T-helper 2 cell (primary cell): ENCODE data around the gene TMEM30B.
"Not testable (repeated sequence)": the region's sequence is repeated elsewhere in the genome, so short reads cannot be mapped to it uniquely, and the experiment has no call there.

ENCODE experiments used
- DNase-seq, 5 experiments: peaks; one replicate each; pipeline versions ENCODE4 v3.0.0 to v3.0.0-alpha.2; 2012 to 2022

Gene TMEM30B

DNA sequence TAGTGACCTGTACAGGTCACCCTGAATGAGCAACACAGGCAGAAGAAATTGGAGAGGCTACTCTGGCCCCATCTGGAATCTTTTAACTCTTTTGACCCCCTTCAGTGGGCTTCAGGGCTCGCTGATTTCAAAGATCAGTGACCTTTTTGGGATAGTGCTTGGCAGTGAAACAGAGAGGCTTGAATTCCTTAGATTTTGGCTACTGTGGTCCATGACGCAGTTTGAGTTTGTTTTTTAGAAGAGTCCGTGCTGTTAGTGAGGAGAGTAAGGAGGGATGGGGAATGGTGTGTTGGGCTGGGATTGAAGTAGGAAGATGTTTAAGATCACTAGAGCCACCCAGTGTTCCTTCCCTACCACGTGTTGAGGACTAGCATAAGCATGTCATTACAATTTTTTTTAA is 16.5 kb downstream of the TMEM30B start:
- DNase-seq, result no peak

DNA sequence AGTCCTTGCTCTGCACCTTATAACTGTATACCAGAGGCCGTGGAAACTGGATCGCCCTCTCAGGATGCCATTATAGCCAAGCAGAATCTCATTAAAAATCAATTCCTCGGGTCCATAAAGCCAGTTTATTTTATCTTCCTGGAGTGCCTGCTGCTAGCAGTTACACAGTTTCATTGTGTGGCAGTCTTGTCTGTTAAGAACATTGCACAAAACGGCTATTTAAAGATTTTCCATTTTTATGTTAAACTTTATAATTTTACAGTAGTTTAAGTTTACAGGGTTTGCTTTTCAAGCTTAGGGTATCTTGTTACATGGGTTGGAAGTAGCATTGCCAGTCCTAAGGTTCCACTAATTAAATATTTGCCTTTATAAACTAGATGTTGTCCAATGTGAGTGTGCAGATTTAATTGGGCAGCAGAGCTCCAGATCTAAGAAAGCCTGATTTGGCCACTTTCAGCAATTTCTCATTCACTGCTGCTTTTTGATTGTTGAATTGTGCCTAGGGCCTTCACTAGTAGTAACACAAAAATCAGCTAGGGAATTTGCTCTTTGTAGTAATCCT is 17.0 kb downstream of the TMEM30B start:
- DNase-seq, result no peak

DNA sequence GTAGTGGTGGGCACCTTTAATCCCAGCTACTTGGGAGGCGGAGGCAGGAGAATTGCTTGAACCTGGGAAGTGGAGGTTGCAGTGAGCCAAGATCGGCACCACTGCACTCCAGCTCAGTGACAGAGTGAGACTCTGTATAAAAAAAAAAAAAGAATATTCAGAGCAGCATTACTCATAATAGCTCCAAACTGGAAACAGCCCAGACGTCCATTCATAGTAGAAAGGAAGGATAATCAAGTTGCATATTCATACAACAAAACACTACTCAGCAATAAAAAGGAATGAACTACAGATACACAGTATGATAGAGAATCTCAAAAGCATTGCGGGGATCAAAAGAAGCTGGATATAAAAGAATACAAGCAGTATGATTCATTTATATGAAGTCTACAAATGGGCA is 19.1 kb downstream of the TMEM30B start:
- DNase-seq, result no peak

DNA sequence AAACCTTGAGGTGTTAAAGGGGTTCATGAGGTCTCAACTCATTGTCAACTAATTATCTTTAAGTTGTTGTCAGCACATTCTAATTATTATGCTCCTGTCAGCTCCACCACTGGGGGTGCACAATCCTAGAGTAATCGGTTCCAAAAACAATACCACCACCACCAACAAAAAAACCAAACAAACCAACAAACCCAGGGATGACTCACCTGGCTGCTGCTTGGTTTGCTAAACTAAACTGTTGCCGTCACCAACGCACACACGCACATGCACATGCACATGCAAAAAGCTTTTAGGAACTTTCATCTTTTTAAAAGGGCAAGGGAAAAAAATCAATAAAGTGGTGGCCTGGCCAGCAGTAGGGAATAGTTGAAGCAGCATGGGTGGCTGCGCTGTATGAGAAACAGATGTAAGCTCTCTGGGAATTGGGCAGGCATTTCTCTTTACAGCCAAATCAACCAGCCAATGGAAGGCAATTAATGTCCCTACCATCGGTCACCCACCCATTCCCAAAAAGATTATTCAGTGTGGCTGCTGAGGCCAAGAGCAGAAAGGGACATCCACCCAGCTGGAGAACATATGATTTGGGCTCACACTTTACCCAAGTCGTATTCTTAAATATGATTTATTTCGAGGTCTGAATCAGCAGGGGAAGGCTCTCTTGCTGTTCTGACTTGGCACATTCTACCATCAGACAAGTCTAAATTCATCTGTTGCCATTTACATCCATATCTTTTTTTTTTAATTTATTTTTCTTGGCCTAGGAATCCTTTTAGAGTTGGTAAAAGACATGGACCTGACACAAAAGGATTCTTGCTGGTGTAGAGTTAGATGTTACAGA is 20.0 kb downstream of the TMEM30B start:
- DNase-seq, result peak in 1 of 5 experiments; percentile 48

DNA sequence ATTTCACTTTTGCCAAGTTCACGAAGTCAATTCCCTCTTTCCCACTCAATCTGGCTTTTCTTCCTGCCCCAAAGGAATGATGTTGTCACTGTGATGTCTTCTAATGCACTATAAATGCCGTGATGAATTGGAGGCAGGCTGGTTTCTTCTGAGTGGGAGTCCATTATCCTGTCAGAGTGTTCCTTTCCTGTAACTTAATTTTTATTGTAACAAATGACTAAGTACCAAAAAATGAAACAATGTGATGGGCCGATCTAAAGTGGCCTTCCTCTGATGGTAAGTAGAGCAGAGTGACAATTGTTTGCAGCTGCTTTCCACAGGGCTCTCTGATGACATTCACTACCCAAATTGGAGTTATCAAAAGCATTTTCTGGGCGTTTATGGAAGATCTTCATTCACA is 22.2 kb downstream of the TMEM30B start:
- no peak for DNase-seq

DNA sequence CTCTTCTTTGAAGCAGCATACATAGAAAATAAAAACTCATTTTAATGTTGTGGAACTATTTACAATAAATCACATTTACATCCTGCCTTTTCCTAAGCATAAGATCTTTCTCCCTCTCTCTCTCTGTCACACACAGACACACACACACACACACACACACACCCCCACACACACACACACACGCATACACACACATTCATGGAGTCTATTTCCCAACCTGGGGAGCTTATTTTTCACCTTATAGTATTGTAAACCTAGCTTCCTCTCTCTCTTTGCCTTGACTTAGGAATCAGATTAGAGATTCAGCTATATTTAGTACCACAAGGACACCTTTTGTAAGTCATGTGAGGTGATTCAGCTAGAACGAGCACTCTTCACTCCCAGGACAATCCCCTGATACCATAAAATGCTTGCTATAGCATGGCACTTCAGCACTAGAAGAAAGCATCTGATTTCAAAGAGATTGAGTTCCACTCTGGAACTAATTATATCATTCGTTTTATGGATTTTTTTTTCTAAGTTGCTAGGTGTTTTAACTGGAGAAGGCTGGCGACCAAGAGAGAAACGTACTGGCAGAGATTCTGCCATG is 23.6 kb downstream of the TMEM30B start:
- no peak for DNase-seq

DNA sequence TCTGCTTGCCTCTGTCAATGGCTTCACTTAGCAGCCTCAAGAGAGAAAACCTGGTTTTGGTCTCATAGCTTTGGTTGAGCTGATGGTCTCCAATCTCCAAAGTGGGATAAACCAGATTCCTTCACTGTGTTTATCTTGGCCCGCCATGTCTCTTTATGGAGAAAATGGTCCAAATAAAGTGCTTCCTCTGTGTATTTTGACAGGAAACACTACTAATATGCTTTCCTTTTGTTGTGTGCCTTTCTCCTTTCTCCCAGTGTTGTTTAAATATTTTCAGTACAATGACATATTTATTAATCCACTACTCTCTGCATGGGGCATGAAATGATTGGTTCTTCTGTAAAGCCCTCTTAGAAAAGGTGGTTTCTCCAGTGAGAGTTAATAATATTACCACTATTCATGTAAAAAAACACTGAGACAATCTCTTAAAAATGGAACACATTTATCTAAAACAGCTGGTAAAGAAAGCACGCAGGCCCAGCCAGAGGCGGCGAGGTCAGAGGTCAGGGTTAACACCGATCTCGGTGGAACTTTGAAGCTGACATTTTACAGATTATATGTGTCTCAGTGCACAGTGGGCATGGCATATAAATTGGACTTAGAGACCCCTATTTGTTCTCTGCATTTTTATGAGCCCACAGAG is 24.2 kb downstream of the TMEM30B start:
- DNase-seq, result no peak

DNA sequence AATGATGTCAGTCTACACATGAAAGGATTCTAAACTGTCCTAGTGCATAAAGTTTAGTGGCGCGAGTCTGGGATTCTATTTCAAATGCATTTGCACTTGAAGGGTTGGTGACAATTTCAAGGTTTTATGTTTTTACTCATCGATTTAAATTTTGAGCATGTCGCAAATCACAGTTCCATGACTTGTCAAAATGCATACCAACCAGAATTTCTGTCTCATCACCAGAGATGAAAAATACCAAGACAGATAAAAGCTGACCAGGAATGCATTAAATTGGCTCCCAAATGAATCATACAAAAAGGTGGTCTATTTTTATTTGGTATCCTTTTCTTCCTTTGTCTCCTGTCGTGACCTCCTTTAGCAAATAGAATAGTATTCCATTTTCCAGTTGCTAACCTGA is 25.2 kb downstream of the TMEM30B start:
- DNase-seq, result no peak

DNA sequence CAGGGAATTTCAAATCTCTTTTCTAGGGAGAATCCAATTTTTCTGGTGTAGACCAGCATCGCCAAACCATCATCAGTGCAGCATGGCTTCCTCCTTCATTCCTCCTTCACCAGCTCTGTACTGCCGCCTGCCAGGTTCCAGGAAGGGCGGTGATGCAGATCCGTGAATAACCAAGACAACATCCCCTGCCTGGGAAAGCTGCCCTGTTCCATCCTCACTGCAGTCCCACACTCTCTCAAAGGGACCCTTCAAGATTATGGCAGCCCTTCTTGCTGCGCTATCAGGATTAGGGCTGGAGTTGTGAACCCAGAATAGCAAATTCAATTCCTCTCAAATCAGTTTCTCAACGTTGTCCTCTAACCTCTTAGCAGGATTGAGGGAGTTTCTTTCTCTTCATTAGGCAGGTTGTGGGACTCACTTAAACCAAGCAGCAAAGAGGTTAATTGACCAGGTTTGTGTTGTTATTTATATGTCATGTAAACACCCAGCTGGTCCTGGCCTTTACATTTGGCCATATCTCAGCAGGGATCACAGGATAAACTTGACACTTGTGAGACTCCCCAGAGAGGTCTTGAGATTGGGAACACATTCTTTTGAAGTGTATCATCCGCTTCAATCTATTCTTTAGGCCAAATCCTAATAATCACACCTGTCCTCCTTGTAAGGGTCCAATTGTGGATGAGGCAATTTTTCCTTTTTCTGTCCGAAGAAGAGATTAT is 26.2 kb downstream of the TMEM30B start:
- no peak for DNase-seq

DNA sequence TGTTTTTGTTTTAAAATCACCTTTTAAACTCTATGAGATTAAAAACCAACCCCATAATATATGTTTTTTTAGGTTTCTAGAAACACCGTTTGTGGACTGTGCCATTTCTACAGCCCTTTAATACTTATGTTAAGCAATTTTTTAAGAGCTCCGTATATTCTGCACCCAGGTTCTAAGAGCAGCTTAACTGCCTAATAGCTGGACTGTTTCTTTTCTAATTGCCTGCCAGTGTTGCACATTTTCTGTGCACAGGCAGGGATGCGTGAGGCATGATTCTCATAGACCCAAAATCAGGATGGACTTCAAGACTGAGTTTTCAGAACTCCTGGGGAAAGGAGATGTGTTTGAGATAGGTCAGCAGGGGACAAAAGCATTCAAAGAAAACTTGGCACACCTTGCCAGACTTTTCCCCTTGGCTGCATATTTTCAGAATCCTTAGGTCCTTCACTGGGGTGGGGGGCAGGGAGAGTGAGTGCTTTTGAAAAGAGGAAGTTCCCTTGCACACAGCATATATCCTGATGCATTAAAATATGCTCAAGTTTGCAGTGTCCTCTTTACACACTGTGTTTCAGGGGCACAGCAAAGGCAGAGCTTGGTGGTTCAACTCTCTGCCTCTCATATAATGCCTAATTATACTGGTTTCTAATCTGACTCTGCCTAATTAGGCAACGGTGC is 27.9 kb downstream of the TMEM30B start:
- DNase-seq, result no peak

DNA sequence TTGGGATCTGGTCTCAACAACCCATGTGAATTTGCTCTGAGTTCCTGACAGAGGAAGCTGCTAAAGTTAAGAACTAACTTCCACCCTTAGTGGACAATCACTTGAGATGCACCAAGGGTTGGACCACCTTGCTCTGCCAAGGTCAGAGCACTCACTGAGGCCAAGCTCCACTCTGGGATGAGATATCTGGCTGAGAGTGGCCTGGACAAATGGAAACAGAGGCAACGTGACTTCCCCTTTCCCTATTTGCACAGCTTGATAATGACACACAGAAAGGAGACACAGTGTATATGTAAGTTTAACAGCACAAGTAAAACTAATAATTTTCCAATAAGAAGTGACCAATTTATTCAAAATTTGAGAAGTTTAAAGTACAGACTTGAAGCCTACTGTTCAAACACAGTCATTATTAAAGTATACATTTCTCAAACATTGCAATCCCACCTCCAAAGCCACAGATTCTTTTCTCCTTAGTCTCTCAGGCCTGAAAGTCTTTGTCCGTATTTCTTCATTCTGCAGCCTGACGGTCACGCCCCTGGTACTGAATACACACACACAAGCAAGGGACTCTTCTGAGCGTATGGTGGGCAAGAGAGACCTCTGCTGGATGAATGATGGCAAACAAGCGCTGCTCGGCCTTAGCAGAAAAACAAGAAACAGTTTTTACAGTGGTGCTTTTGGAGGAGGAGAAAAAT is 28.6 kb downstream of the TMEM30B start:
- peak in 4 of 5 experiments; percentile 14 to 85 (median 22) for DNase-seq

DNA sequence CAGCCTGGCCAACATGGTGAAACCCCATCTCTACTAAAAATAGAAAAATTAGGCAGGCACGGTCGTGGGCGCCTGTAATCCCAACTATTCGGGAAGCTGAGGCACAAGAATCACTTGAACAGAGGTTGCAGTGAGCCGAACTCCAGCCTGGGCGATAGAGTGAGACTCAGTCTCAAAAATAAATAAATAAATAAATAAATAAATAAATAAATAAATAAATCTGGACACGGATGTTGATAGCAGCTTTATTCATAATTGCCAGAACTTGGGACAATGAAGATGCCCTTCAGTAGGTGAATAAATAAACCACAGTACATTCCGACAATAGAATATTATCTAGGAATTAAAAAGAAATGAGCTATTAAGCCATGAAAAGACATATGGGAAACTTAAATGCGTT is 31.1 kb downstream of the TMEM30B start:
- no peak for DNase-seq

DNA sequence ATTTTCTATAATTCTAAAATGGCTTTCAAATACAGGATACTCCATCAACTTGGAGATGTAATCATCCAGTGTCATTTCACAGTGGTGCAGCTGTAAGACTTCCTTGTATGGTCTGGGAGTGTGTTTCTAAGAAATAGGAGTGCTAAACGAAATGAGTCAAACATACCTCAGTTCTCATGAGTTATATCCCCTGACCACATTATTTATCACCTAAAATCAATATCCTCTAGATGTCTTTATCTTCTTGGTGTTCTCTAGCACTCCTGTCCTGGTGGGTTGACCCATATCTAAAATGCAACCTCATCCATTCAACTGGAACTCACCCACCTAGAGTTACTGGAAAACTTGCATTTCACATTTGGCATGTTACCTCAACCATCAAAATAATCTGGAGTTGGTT is 33.2 kb downstream of the TMEM30B start:
- peak in 1 of 5 experiments; percentile 89 for DNase-seq

DNA sequence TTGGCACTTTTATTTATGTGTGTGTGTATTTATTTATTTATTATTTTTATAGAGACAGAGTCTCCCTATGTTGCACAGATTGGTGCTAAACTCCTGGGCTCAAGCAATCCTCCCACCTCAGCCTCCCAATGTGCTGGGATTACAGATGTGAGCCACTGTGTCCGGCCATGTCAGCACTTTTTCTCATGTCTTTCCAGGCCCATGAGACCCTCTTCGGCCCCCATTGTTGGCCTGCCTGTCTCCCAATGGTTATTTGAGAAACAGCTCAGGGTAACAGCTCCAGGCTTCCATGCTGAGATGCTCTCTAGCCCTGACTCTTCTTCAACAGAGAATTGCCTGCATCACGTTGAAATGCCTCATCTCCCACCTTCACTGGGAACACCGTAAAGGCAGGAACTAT is 34.4 kb downstream of the TMEM30B start:
- DNase-seq, result no peak

DNA sequence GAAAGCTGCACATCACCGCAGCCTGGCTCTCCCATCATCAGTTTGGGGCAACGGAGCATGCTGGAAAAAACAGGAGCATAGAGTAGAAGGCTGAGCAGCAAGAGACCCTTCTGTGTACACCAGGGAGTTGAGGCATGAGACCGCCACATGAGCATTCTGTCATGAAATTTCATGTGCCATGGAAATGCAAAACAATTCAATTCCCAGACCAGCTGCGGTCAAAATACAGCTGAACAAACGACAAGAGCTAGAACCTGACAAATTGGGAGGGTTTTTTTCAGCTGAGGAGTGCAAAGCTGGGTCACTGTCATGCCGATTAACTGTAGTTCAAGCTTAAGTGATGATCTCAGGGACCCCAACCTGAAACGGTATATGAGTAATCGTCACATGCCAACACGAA is 37.1 kb downstream of the TMEM30B start:
- no peak for DNase-seq

DNA sequence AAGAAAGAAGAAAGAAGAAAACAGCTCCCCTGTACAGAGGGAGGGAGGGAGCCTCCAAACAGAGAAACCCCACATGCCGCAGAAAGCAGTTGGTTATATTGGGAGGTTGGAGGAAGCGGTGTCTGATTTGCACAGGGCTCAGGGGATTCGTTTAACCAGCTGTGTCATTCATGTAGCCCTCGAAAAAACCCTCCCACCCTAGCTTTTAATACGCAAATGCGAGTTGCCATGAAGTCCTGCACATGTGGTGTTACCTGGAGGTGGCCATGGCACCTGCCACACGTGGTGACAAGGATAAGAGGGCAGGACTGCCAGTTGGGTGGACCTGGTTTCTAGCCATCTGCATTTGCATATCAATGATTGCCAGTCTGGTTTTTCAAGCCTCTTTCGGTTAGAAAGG is 40.9 kb downstream of the TMEM30B start:
- no peak for DNase-seq

DNA sequence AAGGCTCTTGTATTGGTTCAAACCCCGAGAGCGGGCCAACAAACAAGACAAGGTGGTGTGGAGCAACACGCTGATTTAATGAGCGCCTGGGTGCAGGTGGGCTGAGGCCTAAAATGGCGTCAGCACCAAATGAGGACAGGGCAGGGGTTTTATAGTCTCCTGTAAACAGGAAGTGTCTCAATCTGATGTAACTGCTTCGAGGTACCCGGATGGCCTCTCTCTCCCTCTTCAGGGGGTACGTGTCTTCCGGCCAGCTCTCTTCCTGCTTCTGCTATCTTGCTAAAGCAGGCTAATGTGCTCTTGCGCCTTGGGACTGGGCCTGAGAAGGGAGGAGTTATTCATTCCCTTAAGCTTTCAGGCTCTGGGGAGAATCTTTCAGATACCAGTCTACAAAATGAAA is 41.9 kb downstream of the TMEM30B start:
- not testable (repeated sequence) for DNase-seq

DNA sequence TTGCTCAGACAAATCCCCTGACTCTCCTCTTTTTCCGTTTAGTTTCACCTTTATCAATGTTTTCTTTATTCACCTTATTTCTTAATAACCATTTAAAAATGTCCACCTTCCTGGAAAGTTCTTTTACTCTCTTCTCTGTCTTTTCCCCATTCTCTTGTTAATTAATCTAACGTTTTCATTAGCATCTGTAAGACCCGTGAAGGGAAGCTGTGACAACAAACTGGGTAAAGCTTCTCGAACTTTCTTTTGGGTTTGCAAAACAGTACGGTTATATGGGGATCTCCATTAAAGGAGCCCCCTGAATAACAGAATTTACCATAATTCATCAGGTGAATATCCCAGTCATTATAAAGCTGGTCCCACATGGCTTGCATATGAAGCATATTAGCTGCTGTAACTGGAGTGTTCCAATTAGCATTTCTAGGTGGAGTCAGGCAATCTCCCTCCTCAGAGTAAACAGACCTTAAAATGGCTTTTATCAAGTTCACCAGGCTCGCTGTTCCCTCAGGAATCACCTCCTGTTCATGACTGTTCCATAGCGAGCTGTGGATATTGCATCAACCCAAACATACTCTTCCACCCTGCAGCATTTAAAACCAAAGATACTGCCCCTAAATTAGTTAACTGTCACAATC is 42.4 kb downstream of the TMEM30B start:
- DNase-seq, result no peak

DNA sequence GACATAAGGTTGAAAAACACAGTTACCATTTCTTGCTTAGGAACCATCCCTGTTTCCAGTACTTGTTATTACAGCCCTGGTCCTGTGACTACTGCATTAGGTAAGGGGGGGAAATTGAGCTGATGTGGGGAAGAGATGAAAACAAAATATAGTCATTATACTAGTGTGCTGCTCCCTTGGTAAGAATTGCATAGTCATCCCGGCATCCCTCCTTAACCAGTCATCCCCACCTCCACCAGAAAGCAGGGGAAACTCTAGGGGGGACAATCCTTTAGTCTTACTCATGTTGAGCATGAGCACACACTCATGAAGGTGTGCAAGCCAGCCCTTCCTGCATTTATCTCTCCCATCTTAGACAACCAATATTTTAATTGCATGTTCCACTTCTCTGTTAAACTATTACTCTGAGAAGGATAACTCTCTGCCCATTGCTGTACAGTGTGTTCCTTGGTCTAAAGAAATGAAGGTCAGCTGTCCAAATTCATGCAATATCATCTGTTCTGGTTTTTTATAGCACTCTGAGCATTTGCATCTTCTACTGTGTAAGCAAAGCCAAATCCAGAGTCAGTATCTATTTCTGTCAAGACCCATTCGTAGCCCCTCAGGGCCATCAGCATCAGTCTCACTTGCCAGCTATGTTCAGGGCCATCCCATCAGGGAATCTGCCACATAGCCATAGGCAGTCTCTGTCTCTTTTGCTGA is 46.8 kb downstream of the TMEM30B start:
- DNase-seq, result no peak

DNA sequence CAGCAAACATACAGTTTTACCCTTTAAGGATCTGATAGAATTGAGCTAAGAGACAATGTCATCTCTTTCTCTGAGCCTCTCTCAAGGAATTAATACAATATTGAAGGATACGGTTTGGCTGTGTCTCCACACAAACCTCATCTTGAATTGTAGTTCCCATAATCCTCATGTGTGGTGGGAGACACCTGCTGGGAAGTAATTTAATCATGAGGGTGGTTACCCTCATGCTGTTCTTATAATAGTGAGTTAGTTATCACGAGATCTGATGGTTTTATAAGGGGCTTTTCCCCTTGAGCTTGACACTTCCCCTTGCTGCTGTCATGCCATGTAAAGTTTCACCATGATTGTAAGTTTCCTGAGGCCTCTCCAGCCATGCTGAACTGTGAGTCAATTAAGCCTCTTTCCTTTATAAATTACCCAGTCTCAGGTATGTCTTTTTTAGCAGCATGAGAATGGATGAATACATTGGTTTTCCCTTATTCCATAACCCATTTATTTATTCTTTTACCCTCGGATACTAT is 47.6 kb downstream of the TMEM30B start:
- DNase-seq, result no peak
